ENCODE results near the gene GLT8D2. TPM values are rescaled to one million over a fixed set of nuclear protein-coding genes. Genes with fewer than 3 reads are reported as not detected.
A peak's percentile ranks its signal among the peaks of the same experiment; 100 is the strongest.

The GLT8D2 gene
- total RNA-seq, 5 donors from 2014 or later (not counting 1 experiment from before 2014, with no cell fraction given): 0.29 TPM; not detected in 4

- ChIA-PET CTCF (no interaction called here), POLR2A (no interaction called here)
- ATAC-seq (replicated peaks in 1 of 4) (no peak), DNase-seq (no peak)
- Histone ChIP-seq H3K4me1 (ENCODE audit: control insufficient read depth in 1 of 2, extremely low read depth in 1 of 2, insufficient read depth in 2 of 2, low read length in 2 of 2) (peaks cover 0 to 8% of the 10 kb centered on the region in 2 experiments), H3K36me3 (ENCODE audit: control insufficient read depth in 2 of 2, extremely low read depth in 1 of 2, insufficient read depth in 1 of 2, low read length in 1 of 2) (peaks cover 0 to 52% of the 10 kb centered on the region in 2 donors), H3K27me3 (replicated peaks in 1 of 2; ENCODE audit: control insufficient read depth in 2 of 2, extremely low read depth in 1 of 2, insufficient read depth in 2 of 2, low read length in 1 of 2) (no peaks in the 10 kb centered on the region), H3K27ac (ENCODE audit: low read length) (no peak overlapping the region), H3K4me3 (ENCODE audit: control insufficient read depth in 1 of 2, extremely low read depth in 1 of 2, low read length in 1 of 2) (no peak overlapping the region), H3K9me3 (no peaks in the 10 kb centered on the region)
- Mint-ChIP-seq H3K4me3 (peak overlapping the region in 1 of 3 donors; percentile 3), H3K27ac (peak overlapping the region in 1 of 2 donors; percentile 22), H3K4me1 (peaks cover 10 to 25% (median 25%) of the 10 kb centered on the region in 3 donors), H3K27me3 (no peaks in the 10 kb centered on the region), H3K9me3 (no peaks in the 10 kb centered on the region), H3K36me3 (peaks cover 41% of the 10 kb centered on the region)
- WGBS (ENCODE audit: insufficient coverage): 93% methylated on average over 2 of the region's 4 CpGs
These were observed 71.5 kb downstream of the GLT8D2 start for GRCh38 chr12:103978384-103978982.

GRCh38 chr12:103975368-103975767 is 74.6 kb downstream of the GLT8D2 start:
- H3K4me1 Mint-ChIP-seq: peaks cover 29 to 48% (median 47%) of the 10 kb centered on the region in 3 donors
- H3K36me3 ChIP-seq (ENCODE audit: control insufficient read depth in 2 of 2, extremely low read depth in 1 of 2, insufficient read depth in 1 of 2, low read length in 1 of 2): peaks cover 0 to 29% of the 10 kb centered on the region in 2 donors

GRCh38 chr12:103973909-103974308 is 76.1 kb downstream of the GLT8D2 start:
- H3K27ac Mint-ChIP-seq: no peak overlapping the region
- Histone ChIP-seq H3K36me3 (ENCODE audit: control insufficient read depth in 2 of 2, extremely low read depth in 1 of 2, insufficient read depth in 1 of 2, low read length in 1 of 2) (peaks cover 0 to 20% of the 10 kb centered on the region in 2 donors), H3K9me3 (no peaks in the 10 kb centered on the region), H3K4me1 (ENCODE audit: control insufficient read depth in 1 of 2, extremely low read depth in 1 of 2, insufficient read depth in 2 of 2, low read length in 2 of 2) (peaks cover under 1 to 23% of the 10 kb centered on the region in 2 experiments), H3K27me3 (replicated peaks in 1 of 2; ENCODE audit: control insufficient read depth in 2 of 2, extremely low read depth in 1 of 2, insufficient read depth in 2 of 2, low read length in 1 of 2) (no peaks in the 10 kb centered on the region), H3K4me3 (ENCODE audit: control insufficient read depth in 1 of 2, extremely low read depth in 1 of 2, low read length in 1 of 2) (no peak overlapping the region), H3K27ac (ENCODE audit: low read length) (no peak overlapping the region)
- WGBS (ENCODE audit: insufficient coverage): no CpG with 5 or more reads among the region's 2 CpGs
- CTCF ChIA-PET: interaction anchor here (1.1 to 1.2 kb wide), 2 partner anchors 24 to 135 kb away, joined by 3 read pairs; no protein-coding TSS in a partner anchor
- no peaks in the 10 kb centered on the region for H3K9me3 Mint-ChIP-seq
- no peak for DNase-seq
- peaks cover 27% of the 10 kb centered on the region for H3K36me3 Mint-ChIP-seq
- POLR2A ChIA-PET: interaction anchor here (0.5 to 1.0 kb wide), 5 partner anchors 9 to 72 kb away, joined by 3 to 6 read pairs (median 3); partner anchors contain the start of gene TDG (in 1 of the 2)
- H3K4me1 Mint-ChIP-seq: peaks cover 44 to 61% (median 61%) of the 10 kb centered on the region in 3 donors
- no peak for ATAC-seq (replicated peaks in 1 of 4)
- no peaks in the 10 kb centered on the region for H3K27me3 Mint-ChIP-seq
- no peak overlapping the region for H3K4me3 Mint-ChIP-seq

More at GRCh38 chr12:103975368-103975767, 74.6 kb downstream of the GLT8D2 start:
- DNase-seq (no peak), ATAC-seq (replicated peaks in 1 of 4) (no peak)
- no peak overlapping the region for H3K27ac Mint-ChIP-seq
- no peaks in the 10 kb centered on the region for H3K27me3 Mint-ChIP-seq
- H3K4me3 ChIP-seq (ENCODE audit: control insufficient read depth in 1 of 2, extremely low read depth in 1 of 2, low read length in 1 of 2): no peak overlapping the region
- ChIA-PET POLR2A (no interaction called here), CTCF (no interaction called here)
- H3K36me3 Mint-ChIP-seq: peaks cover 34% of the 10 kb centered on the region
- no peaks in the 10 kb centered on the region for H3K9me3 ChIP-seq
- H3K4me3 Mint-ChIP-seq: no peak overlapping the region
- no peak overlapping the region for H3K27ac ChIP-seq (ENCODE audit: low read length)
- H3K27me3 ChIP-seq (replicated peaks in 1 of 2; ENCODE audit: control insufficient read depth in 2 of 2, extremely low read depth in 1 of 2, insufficient read depth in 2 of 2, low read length in 1 of 2): no peaks in the 10 kb centered on the region
- no peaks in the 10 kb centered on the region for H3K9me3 Mint-ChIP-seq
- H3K4me1 ChIP-seq (ENCODE audit: control insufficient read depth in 1 of 2, extremely low read depth in 1 of 2, insufficient read depth in 2 of 2, low read length in 2 of 2): peaks cover 0 to 19% of the 10 kb centered on the region in 2 experiments
- whole genome bisulfite sequencing (ENCODE audit: insufficient coverage): no CpG with 5 or more reads among the region's 2 CpGs

GRCh38 chr12:103969391-103969790 is 80.6 kb downstream of the GLT8D2 start:
- ChIA-PET POLR2A (interaction anchor here in 1 of 2 donors (1.2 kb wide), 1 partner anchor 13 kb away, joined by 3 read pairs; no protein-coding TSS in a partner anchor), CTCF (no interaction called here)
- H3K9me3 Mint-ChIP-seq: no peaks in the 10 kb centered on the region
- ATAC-seq (replicated peaks in 1 of 4) (no peak), DNase-seq (no peak)
- peaks cover 77 to 85% (median 84%) of the 10 kb centered on the region in 3 donors for H3K4me1 Mint-ChIP-seq
- no peaks in the 10 kb centered on the region for H3K27me3 Mint-ChIP-seq
- no peak overlapping the region for H3K27ac Mint-ChIP-seq
- H3K4me3 Mint-ChIP-seq: peak overlapping the region in 2 of 3 donors; percentile 4 to 27
- Histone ChIP-seq H3K4me3 (ENCODE audit: control insufficient read depth in 1 of 2, extremely low read depth in 1 of 2, low read length in 1 of 2) (no peak overlapping the region), H3K36me3 (ENCODE audit: control insufficient read depth in 2 of 2, extremely low read depth in 1 of 2, insufficient read depth in 1 of 2, low read length in 1 of 2) (peaks cover 0 to 2% of the 10 kb centered on the region in 2 donors), H3K9me3 (no peaks in the 10 kb centered on the region), H3K4me1 (ENCODE audit: control insufficient read depth in 1 of 2, extremely low read depth in 1 of 2, insufficient read depth in 2 of 2, low read length in 2 of 2) (peaks cover 16 to 47% of the 10 kb centered on the region in 2 experiments), H3K27ac (ENCODE audit: low read length) (no peak overlapping the region), H3K27me3 (replicated peaks in 1 of 2; ENCODE audit: control insufficient read depth in 2 of 2, extremely low read depth in 1 of 2, insufficient read depth in 2 of 2, low read length in 1 of 2) (no peaks in the 10 kb centered on the region)
- H3K36me3 Mint-ChIP-seq: peaks cover 13% of the 10 kb centered on the region
- 83% methylated on average over 1 of the region's 2 CpGs for WGBS (ENCODE audit: insufficient coverage)

GRCh38 chr12:103966736-103967135 is 83.3 kb downstream of the GLT8D2 start:
- ATAC-seq (replicated peaks in 1 of 4) (no peak), DNase-seq (no peak)
- H3K27me3 ChIP-seq (replicated peaks in 1 of 2; ENCODE audit: control insufficient read depth in 2 of 2, extremely low read depth in 1 of 2, insufficient read depth in 2 of 2, low read length in 1 of 2): no peaks in the 10 kb centered on the region
- no CpG with 5 or more reads among the region's 1 CpG for WGBS (ENCODE audit: insufficient coverage)
- peak overlapping the region; percentile 92 for H3K27ac ChIP-seq (ENCODE audit: low read length)
- H3K27me3 Mint-ChIP-seq: no peaks in the 10 kb centered on the region
- ChIA-PET CTCF (interaction anchor here in 1 of 2 donors (0.5 to 2.2 kb wide), 7 partner anchors 10 to 655 kb away, joined by 4 to 23 read pairs (median 6); partner anchors contain the start of gene HSP90B1), POLR2A (interaction anchor here in 1 of 2 donors (3.0 kb wide), 1 partner anchor 37 kb away, joined by 54 read pairs; the partner anchor contains the start of gene HSP90B1)
- H3K4me1 Mint-ChIP-seq: peaks cover 67 to 77% (median 76%) of the 10 kb centered on the region in 3 donors
- peaks cover 11% of the 10 kb centered on the region for H3K36me3 Mint-ChIP-seq
- H3K4me3 ChIP-seq (ENCODE audit: control insufficient read depth in 1 of 2, extremely low read depth in 1 of 2, low read length in 1 of 2): peak overlapping the region; percentile 68 to 86
- H3K4me3 Mint-ChIP-seq: peak overlapping the region; percentile 86 to 97 (median 97)
- H3K27ac Mint-ChIP-seq: peak overlapping the region; percentile 99
- H3K36me3 ChIP-seq (ENCODE audit: control insufficient read depth in 2 of 2, extremely low read depth in 1 of 2, insufficient read depth in 1 of 2, low read length in 1 of 2): peaks cover 0 to 2% of the 10 kb centered on the region in 2 donors
- no peaks in the 10 kb centered on the region for H3K9me3 ChIP-seq
- H3K9me3 Mint-ChIP-seq: no peaks in the 10 kb centered on the region
- H3K4me1 ChIP-seq (ENCODE audit: control insufficient read depth in 1 of 2, extremely low read depth in 1 of 2, insufficient read depth in 2 of 2, low read length in 2 of 2): peaks cover 16 to 38% of the 10 kb centered on the region in 2 experiments

GRCh38 chr12:103965590-103966504 is 84.1 kb downstream of the GLT8D2 start, which contains the start of gene TDG:
Gene TDG, plus strand, starts transcription at chr12:103965872. Its CDS starts 166 bp downstream, at chr12:103966038.
- H3K9me3 ChIP-seq: no peaks in the 10 kb centered on the region
- H3K36me3 Mint-ChIP-seq: peaks cover 11% of the 10 kb centered on the region
- peak within 1 kb of the TSS; percentile 86 to 97 (median 97) for H3K4me3 Mint-ChIP-seq
- 2% methylated on average over 33 of the region's 64 CpGs for WGBS (ENCODE audit: insufficient coverage)
- H3K27me3 Mint-ChIP-seq: no peaks in the 10 kb centered on the region
- H3K4me1 Mint-ChIP-seq: peaks cover 58 to 69% (median 68%) of the 10 kb centered on the region in 3 donors
- POLR2A ChIA-PET: interaction anchor here (0.5 to 3.0 kb wide), 8 partner anchors 8 to 1884 kb away, joined by 3 to 54 read pairs (median 4); partner anchors contain the start of genes HSP90B1 (in 1 of the 2) and NFYB (in 1 of the 2)
- DNase-seq: peak; percentile 84 to 99 (median 97)
- peak; percentile 94 to 96 (median 94) for ATAC-seq (replicated peaks in 1 of 4)
- CTCF ChIA-PET: interaction anchor here in 1 of 2 donors (0.5 to 2.2 kb wide), 8 partner anchors 9 to 174 kb away, joined by 3 to 23 read pairs (median 6); partner anchors contain the start of gene HSP90B1
- peaks cover 0 to 2% of the 10 kb centered on the region in 2 donors for H3K36me3 ChIP-seq (ENCODE audit: control insufficient read depth in 2 of 2, extremely low read depth in 1 of 2, insufficient read depth in 1 of 2, low read length in 1 of 2)
- peaks cover 16 to 38% of the 10 kb centered on the region in 2 experiments for H3K4me1 ChIP-seq (ENCODE audit: control insufficient read depth in 1 of 2, extremely low read depth in 1 of 2, insufficient read depth in 2 of 2, low read length in 2 of 2)
- H3K9me3 Mint-ChIP-seq: no peaks in the 10 kb centered on the region
- peak within 1 kb of the TSS; percentile 99 for H3K27ac Mint-ChIP-seq
- peak within 1 kb of the TSS; percentile 68 to 86 for H3K4me3 ChIP-seq (ENCODE audit: control insufficient read depth in 1 of 2, extremely low read depth in 1 of 2, low read length in 1 of 2)
- no peaks in the 10 kb centered on the region for H3K27me3 ChIP-seq (replicated peaks in 1 of 2; ENCODE audit: control insufficient read depth in 2 of 2, extremely low read depth in 1 of 2, insufficient read depth in 2 of 2, low read length in 1 of 2)
- peak within 1 kb of the TSS; percentile 92 for H3K27ac ChIP-seq (ENCODE audit: low read length)
